ENCODE results near the gene HOXA4.

Gene HOXA4

DNA sequence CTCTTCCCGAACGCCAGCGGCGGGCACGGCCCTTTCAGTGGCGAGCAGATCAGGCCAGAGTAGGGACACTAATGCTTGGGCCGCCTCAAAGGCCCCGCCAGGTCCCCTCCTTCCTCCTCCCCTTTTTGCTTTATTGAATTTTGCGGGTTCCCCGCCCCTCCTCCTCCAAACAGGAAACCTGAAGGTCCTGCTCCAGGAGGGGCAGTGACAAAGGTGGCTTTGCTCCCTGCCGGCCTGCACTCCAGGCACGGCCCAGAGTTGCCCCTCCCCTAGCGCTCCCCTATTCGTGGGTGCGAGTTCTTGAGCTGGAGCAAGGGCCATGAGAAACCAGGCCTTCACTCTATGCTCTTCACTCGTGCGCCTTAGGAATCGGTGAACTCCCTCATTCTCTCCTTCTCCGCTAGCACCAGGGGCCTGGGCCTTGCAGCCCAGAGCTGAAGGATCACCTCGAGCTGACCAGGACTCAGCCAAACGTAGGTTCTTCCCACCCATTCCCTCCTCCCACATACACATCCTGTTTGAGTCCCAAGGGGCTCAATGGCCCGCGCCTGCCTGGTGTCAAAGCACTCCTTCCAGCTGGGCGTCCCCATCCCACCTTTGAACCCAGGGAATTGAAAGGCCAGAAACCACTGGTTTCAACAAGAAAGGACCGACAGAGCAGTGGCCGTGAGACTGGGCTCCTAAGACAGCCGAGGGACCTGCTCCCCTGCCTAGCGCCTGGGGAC is 17.6 kb upstream of the HOXA4 start:
- peaks cover 23% of the 10 kb centered on the region for H3K79me1 ChIP-seq (replicated peaks; ENCODE audit: low read length, poor library complexity, severe bottlenecking)
- H3K27ac ChIP-seq (ENCODE audit: low read length, poor library complexity, severe bottlenecking), result no peak overlapping the region
- H3K4me3 ChIP-seq (ENCODE audit: insufficient read depth in 1 of 2, low read depth in 1 of 2, low read length in 2 of 2), result peak overlapping the region in 1 of 2 experiments; percentile 82

DNA sequence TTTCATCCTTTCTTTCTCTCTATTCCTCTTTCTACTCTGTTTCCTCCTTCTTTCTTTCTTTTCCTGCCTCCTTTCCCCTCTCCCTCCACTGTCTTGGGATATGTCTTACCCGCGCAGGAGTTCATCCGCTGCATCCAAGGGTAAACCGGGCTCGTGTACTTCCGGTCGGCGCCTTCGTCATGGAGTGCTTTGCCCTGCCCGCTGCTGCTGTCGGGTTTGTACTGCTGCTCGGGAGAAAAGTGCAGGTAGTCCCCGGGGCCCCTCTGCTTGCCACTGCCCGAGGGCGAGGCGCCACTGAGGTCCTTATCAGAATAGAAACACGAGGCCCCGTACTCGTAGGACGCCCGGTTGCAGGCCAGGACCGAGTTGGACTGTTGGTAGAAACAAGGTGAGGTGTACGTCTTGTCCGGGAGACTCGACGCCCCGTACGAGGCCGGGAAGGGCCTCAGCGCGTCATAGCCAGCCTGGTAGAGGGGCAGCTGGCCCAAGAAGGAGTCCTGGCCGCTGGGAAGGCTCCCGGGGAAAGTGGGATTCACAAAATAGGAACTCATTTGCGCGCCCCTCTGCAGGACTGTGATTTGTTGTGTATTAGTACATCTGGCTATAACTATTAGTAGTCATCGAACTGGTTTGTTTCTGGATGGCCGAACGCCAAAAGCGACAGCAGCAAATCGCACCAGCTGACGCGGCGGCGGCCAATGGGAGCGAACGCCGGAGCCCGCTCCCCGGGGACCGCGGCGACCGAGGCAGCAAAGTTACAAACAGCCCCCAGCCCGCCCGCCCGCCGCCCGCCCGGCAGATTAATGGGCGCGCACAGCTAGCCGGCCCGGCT is 16.9 kb upstream of the HOXA4 start, which contains the start of gene HOXA6:
TSS of gene HOXA6 (minus strand) at position 576 of the 832 bp plus-strand sequence. CDS start at position 551, 25 bp downstream.
- 42% methylated on average over 63 of the region's 63 CpGs for WGBS
- Histone ChIP-seq H4K8ac (ENCODE audit: low read length) (peak within 1 kb of the TSS; percentile 74), H3K23ac (ENCODE audit: low read length in 2 of 2) (no peak within 1 kb of the TSS), H3K18ac (ENCODE audit: low read depth in 1 of 2, low read length in 2 of 2) (peak within 1 kb of the TSS; percentile 54 to 65), H3K9me3 (ENCODE audit: control insufficient read depth, low read length) (no peaks in the 10 kb centered on the region), H2BK15ac (ENCODE audit: low read depth, poor library complexity, severe bottlenecking) (peak within 1 kb of the TSS; percentile 36), H2AFZ (ENCODE audit: low read depth, low read length) (no peak within 1 kb of the TSS), H3K27me3 (ENCODE audit: control insufficient read depth in 1 of 2, insufficient read depth in 1 of 2, low read length in 2 of 2) (peaks cover 0 to 28% of the 10 kb centered on the region in 2 experiments), H3K9ac (ENCODE audit: low read length) (peak within 1 kb of the TSS; percentile 90), H3K36me3 (ENCODE audit: control insufficient read depth in 1 of 2, insufficient read depth in 2 of 2, low read depth in 1 of 2, low read length in 2 of 2) (peaks cover 17 to 30% of the 10 kb centered on the region in 2 experiments), H2BK5ac (ENCODE audit: low read depth, low read length, poor library complexity, severe bottlenecking) (no peak within 1 kb of the TSS), H2BK120ac (ENCODE audit: low read depth, low read length) (no peak within 1 kb of the TSS), H3K14ac (ENCODE audit: low read length in 2 of 2) (no peak within 1 kb of the TSS), H3K79me1 (replicated peaks; ENCODE audit: low read length, poor library complexity, severe bottlenecking) (peaks cover 23% of the 10 kb centered on the region), H2BK12ac (ENCODE audit: low read length in 2 of 2) (peak within 1 kb of the TSS in 1 of 2 experiments; percentile 6), H3K27ac (ENCODE audit: low read length, poor library complexity, severe bottlenecking) (no peak within 1 kb of the TSS), H3K4me1 (ENCODE audit: control insufficient read depth, insufficient read depth, low read depth, low read length) (peaks cover 19% of the 10 kb centered on the region), H3K4ac (ENCODE audit: low read depth in 1 of 2, low read length in 2 of 2) (peak within 1 kb of the TSS; percentile 42 to 62), H3K4me3 (ENCODE audit: insufficient read depth in 1 of 2, low read depth in 1 of 2, low read length in 2 of 2) (peak within 1 kb of the TSS in 1 of 2 experiments; percentile 82), H4K91ac (ENCODE audit: low read length) (no peak within 1 kb of the TSS), H3K4me2 (ENCODE audit: low read length, poor library complexity, severe bottlenecking) (peak within 1 kb of the TSS; percentile 47), H2AK5ac (ENCODE audit: low read length, severe bottlenecking) (no peak within 1 kb of the TSS)
- no peak for DNase-seq

More for the DNA sequence above, 17.6 kb upstream of the HOXA4 start:
- Histone ChIP-seq H3K9me3 (ENCODE audit: control insufficient read depth, low read length) (no peaks in the 10 kb centered on the region), H3K4me1 (ENCODE audit: control insufficient read depth, insufficient read depth, low read depth, low read length) (peaks cover 18% of the 10 kb centered on the region), H3K36me3 (ENCODE audit: control insufficient read depth in 1 of 2, insufficient read depth in 2 of 2, low read depth in 1 of 2, low read length in 2 of 2) (peaks cover 17 to 32% of the 10 kb centered on the region in 2 experiments), H4K91ac (ENCODE audit: low read length) (no peak overlapping the region), H2BK5ac (ENCODE audit: low read depth, low read length, poor library complexity, severe bottlenecking) (no peak overlapping the region), H3K27me3 (ENCODE audit: control insufficient read depth in 1 of 2, insufficient read depth in 1 of 2, low read length in 2 of 2) (peaks cover 0 to 36% of the 10 kb centered on the region in 2 experiments), H3K4me2 (ENCODE audit: low read length, poor library complexity, severe bottlenecking) (peak overlapping the region; percentile 47), H3K4ac (ENCODE audit: low read depth in 1 of 2, low read length in 2 of 2) (peak overlapping the region; percentile 42 to 62), H2BK12ac (ENCODE audit: low read length in 2 of 2) (peak overlapping the region in 1 of 2 experiments; percentile 6), H3K23ac (ENCODE audit: low read length in 2 of 2) (no peak overlapping the region), H3K9ac (ENCODE audit: low read length) (peak overlapping the region; percentile 90), H2AK5ac (ENCODE audit: low read length, severe bottlenecking) (no peak overlapping the region), H2AFZ (ENCODE audit: low read depth, low read length) (no peak overlapping the region), H2BK120ac (ENCODE audit: low read depth, low read length) (no peak overlapping the region), H4K8ac (ENCODE audit: low read length) (peak overlapping the region; percentile 74), H3K18ac (ENCODE audit: low read depth in 1 of 2, low read length in 2 of 2) (peak overlapping the region; percentile 54 to 65), H2BK15ac (ENCODE audit: low read depth, poor library complexity, severe bottlenecking) (peak overlapping the region; percentile 36), H3K14ac (ENCODE audit: low read length in 2 of 2) (no peak overlapping the region)
- DNase-seq, result no peak
- WGBS, result 28% methylated on average over 28 of the region's 28 CpGs

DNA sequence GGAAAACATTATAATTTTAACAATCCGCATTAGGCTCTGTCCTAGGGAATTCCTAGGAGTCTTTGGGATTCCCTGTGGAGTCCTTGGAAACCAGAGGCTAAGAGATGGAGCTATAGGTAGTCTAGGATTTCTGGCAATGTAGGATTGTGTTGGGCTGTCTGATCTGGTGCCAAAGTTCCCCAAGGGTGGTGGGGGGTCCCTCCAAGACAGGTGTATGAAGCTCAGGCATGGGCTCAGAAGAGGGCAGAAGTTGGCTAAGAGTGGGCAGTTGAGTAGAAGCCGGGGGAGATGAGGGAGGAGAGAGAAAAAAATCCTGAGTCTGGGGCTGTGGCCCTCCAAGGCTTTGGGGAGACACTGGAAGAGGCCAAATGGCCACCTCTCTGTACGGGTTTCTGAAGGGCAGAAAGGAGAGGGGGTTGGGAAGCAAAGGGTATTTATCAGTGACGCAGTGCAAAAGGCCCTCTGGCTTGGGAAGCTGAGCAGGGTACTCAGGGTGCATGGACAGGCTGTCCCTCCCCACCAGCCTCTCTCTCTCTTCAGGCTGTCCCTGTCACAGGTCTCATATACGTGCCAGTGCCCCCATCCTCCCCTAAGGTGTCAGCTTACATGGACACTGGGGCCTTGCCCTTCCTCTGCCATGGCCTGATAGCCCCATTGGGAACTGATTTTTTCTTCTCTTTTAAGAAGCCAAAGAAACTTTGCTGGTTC is 16.1 kb upstream of the HOXA4 start:
- no peak overlapping the region for H2BK15ac ChIP-seq (ENCODE audit: low read depth, poor library complexity, severe bottlenecking)

More for the DNA sequence above, 16.1 kb upstream of the HOXA4 start:
- peaks cover 20 to 22% of the 10 kb centered on the region in 2 experiments for H3K36me3 ChIP-seq (ENCODE audit: control insufficient read depth in 1 of 2, insufficient read depth in 2 of 2, low read depth in 1 of 2, low read length in 2 of 2)
- WGBS, result 65% methylated on average over 5 of the region's 5 CpGs
- no peak overlapping the region for H3K18ac ChIP-seq (ENCODE audit: low read depth in 1 of 2, low read length in 2 of 2)
- no peak overlapping the region for H4K91ac ChIP-seq (ENCODE audit: low read length)
- no peak overlapping the region for H4K8ac ChIP-seq (ENCODE audit: low read length)
- no peak overlapping the region for H2BK12ac ChIP-seq (ENCODE audit: low read length in 2 of 2)
- no peak overlapping the region for H3K27ac ChIP-seq (ENCODE audit: low read length, poor library complexity, severe bottlenecking)
- no peak overlapping the region for H3K4me2 ChIP-seq (ENCODE audit: low read length, poor library complexity, severe bottlenecking)
- no peak overlapping the region for H2AK5ac ChIP-seq (ENCODE audit: low read length, severe bottlenecking)
- H3K4me1 ChIP-seq (ENCODE audit: control insufficient read depth, insufficient read depth, low read depth, low read length), result peaks cover 17% of the 10 kb centered on the region
- no peak overlapping the region for H3K14ac ChIP-seq (ENCODE audit: low read length in 2 of 2)
- H2BK120ac ChIP-seq (ENCODE audit: low read depth, low read length), result no peak overlapping the region
- H2AFZ ChIP-seq (ENCODE audit: low read depth, low read length), result no peak overlapping the region
- peak overlapping the region; percentile 90 for H3K9ac ChIP-seq (ENCODE audit: low read length)
- no peak overlapping the region for H3K4ac ChIP-seq (ENCODE audit: low read depth in 1 of 2, low read length in 2 of 2)
- peaks cover 0 to 20% of the 10 kb centered on the region in 2 experiments for H3K27me3 ChIP-seq (ENCODE audit: control insufficient read depth in 1 of 2, insufficient read depth in 1 of 2, low read length in 2 of 2)
- no peaks in the 10 kb centered on the region for H3K9me3 ChIP-seq (ENCODE audit: control insufficient read depth, low read length)
- H3K4me3 ChIP-seq (ENCODE audit: insufficient read depth in 1 of 2, low read depth in 1 of 2, low read length in 2 of 2), result peak overlapping the region in 1 of 2 experiments; percentile 82
- no peak for DNase-seq
- no peak overlapping the region for H3K23ac ChIP-seq (ENCODE audit: low read length in 2 of 2)
- H3K79me1 ChIP-seq (replicated peaks; ENCODE audit: low read length, poor library complexity, severe bottlenecking), result peaks cover 20% of the 10 kb centered on the region
- H2BK5ac ChIP-seq (ENCODE audit: low read depth, low read length, poor library complexity, severe bottlenecking), result no peak overlapping the region
